Sigmoid colon (tissue), 4 donors: ENCODE results near the gene HARBI1.

ENCODE experiments used
- EP300 ChIP-seq, 4 donors: sonication (generic); formaldehyde crosslinking; IDR thresholded peaks; one replicate each; pipeline ENCODE4 v1.6.1; 2017; ENCODE audit warnings: antibody characterized with exemption in 4 of 4
- POLR2A ChIP-seq, 2 donors: fragments of 450-650 bp; IDR thresholded peaks; one replicate each; pipeline ENCODE4 v1.6.1; 2016; ENCODE audit warnings: antibody characterized with exemption in 2 of 2, mild to moderate bottlenecking in 2 of 2, moderate library complexity in 2 of 2
- POLR2AphosphoS5 ChIP-seq, 4 donors: sonication (generic); formaldehyde crosslinking; IDR thresholded peaks; one replicate each; pipeline ENCODE4 v1.6.1; 2017; ENCODE audit warnings: antibody characterized with exemption in 4 of 4
- TF ChIP-seq, protein P1 (sequence below), 4 experiments: fragments of 450-650 bp in 3 of 4; fragments of 200-600 bp in 1 of 4; IDR thresholded peaks; one replicate each; pipeline ENCODE4 v1.5.1; 2016 to 2019; ENCODE audit warnings: antibody characterized with exemption in 4 of 4, mild to moderate bottlenecking in 3 of 4, moderate library complexity in 2 of 4

DNA sequence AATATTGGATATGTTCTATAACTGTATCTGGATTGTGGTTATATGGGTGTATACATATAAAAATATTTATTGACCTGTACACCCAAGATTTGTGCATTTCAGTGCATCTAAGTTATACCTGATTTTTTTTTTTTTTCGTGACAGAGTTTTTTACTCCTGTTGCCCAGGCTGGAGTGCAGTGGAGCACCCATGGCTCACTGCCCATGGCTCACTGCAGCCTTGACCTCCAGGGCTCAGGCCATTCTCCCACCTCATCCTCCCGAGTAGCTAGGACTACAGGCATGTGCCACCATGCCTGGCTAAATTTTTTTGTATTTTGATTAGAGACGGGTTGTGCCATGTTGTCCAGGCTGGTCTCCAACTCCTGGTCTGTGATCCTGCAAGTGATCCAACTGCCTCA lies 24.6 kb upstream of the HARBI1 start:
- TF ChIP-seq, protein P1, sequence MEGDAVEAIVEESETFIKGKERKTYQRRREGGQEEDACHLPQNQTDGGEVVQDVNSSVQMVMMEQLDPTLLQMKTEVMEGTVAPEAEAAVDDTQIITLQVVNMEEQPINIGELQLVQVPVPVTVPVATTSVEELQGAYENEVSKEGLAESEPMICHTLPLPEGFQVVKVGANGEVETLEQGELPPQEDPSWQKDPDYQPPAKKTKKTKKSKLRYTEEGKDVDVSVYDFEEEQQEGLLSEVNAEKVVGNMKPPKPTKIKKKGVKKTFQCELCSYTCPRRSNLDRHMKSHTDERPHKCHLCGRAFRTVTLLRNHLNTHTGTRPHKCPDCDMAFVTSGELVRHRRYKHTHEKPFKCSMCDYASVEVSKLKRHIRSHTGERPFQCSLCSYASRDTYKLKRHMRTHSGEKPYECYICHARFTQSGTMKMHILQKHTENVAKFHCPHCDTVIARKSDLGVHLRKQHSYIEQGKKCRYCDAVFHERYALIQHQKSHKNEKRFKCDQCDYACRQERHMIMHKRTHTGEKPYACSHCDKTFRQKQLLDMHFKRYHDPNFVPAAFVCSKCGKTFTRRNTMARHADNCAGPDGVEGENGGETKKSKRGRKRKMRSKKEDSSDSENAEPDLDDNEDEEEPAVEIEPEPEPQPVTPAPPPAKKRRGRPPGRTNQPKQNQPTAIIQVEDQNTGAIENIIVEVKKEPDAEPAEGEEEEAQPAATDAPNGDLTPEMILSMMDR (IDR thresholded peaks at IDR 0.05), result no peak
- TF ChIP-seq EP300 (IDR thresholded peaks at IDR 0.05) (no peak), POLR2A (IDR thresholded peaks at IDR 0.05) (no peak), POLR2AphosphoS5 (IDR thresholded peaks at IDR 0.05) (no peak)
